NOMO-1 treated with DMSO at 0.1 percent for 48 hours (cell line): ENCODE results near the gene RPTOR.

Experiments used
- DNase-seq: peaks from one replicate; lab custom pipeline; 2025; ENCODE audit not compliant: unreplicated experiment; lab: John Stamatoyannopoulos, UW

The RPTOR gene

GRCh38 chr17:80997424-80998117, 452.9 kb downstream of the RPTOR start:
- no peak for DNase-seq

- DNase-seq, result no peak
These were observed 453.6 kb downstream of the RPTOR start for GRCh38 chr17:80998118-80998747.

- no peak for DNase-seq
These were observed 454.3 kb downstream of the RPTOR start for GRCh38 chr17:80998748-80999535.

GRCh38 chr17:80999536-81000333, 455.1 kb downstream of the RPTOR start:
- no peak for DNase-seq

GRCh38 chr17:81000334-81000630, 455.6 kb downstream of the RPTOR start:
- DNase-seq, result no peak

- DNase-seq, result no peak
These were observed 456.2 kb downstream of the RPTOR start for GRCh38 chr17:81000631-81001357.

- DNase-seq, result no peak
These were observed 457.4 kb downstream of the RPTOR start for GRCh38 chr17:81002013-81002384.

GRCh38 chr17:81002409-81003361, 458.0 kb downstream of the RPTOR start:
- no peak for DNase-seq

- DNase-seq, result no peak
These were observed 459.3 kb downstream of the RPTOR start for GRCh38 chr17:81003711-81004475.

- DNase-seq, result no peak
These were observed 462.3 kb downstream of the RPTOR start for GRCh38 chr17:81006891-81007290.

- DNase-seq, result no peak
These were observed 463.5 kb downstream of the RPTOR start for GRCh38 chr17:81008140-81008539.

GRCh38 chr17:81009136-81009535, 464.5 kb downstream of the RPTOR start:
- peak; percentile 50 for DNase-seq

GRCh38 chr17:81010935-81011334, 466.3 kb downstream of the RPTOR start:
- DNase-seq, result no peak

- DNase-seq, result no peak
These were observed 467.3 kb downstream of the RPTOR start for GRCh38 chr17:81011951-81012350.

GRCh38 chr17:81012574-81013447, 468.2 kb downstream of the RPTOR start:
- DNase-seq, result no peak

GRCh38 chr17:81013642-81014041, 469.0 kb downstream of the RPTOR start:
- DNase-seq, result no peak

- no peak for DNase-seq
These were observed 470.5 kb downstream of the RPTOR start for GRCh38 chr17:81015136-81015535.
